K562 (cell line): ENCODE data around the gene FES. TPM values are rescaled to one million over a fixed set of nuclear protein-coding genes. Genes with fewer than 3 reads are reported as not detected.

ENCODE experiments used
- ATAC-seq: fragments of 200-7000 bp; cut with Tn5 transposase; 3 replicates; pipeline ENCODE4 v1.9.1; 2020; ENCODE audit warnings: moderate library complexity
- BruUV-seq: library from RNA; stranded (reverse); fragments of 400-500 nt; replicated peaks from 2 replicates; lab custom pipeline; 2021; lab: Mats Ljungman, UMichigan
- CTCF ChIA-PET: fragments of 300-600 bp; formaldehyde crosslinking; extraction: SDS; loops from one replicate; lab custom pipeline; 2021; ENCODE audit warnings: low intra/inter-chr PET ratio; lab: Yijun Ruan, JAX
- POLR2A ChIA-PET: fragments of 300-600, 350-650 bp; sonication (Branson Sonifier 250); formaldehyde crosslinking; extraction: SDS; loops from one replicate; lab custom pipeline; 2021; ENCODE audit warnings: antibody characterized with exemption, inconsistent platforms; lab: Yijun Ruan, JAX
- DNase-seq, 4 experiments: peaks; one replicate each; pipeline versions ENCODE4 v3.0.0 to v3.0.0-alpha.2; 2011 to 2018; ENCODE audit warnings: low spot score in 3 of 4, mixed read lengths in 3 of 4; ENCODE audit errors: extremely low read depth in 1 of 4
- FAIRE-seq: peaks from 2 replicates; lab custom pipeline; 2011; peaks lifted over from hg19 to GRCh38; lab: Jason Lieb, UNC
- H2AFZ ChIP-seq: 2 replicates; pipeline ENCODE4 v1.6.0; 2011; ENCODE audit warnings: low read depth, low read length, control low read depth, inconsistent platforms
- H3K27ac ChIP-seq: fragments of 200-600 bp; 3 replicates; pipeline ENCODE4 v1.8.0; 2011; ENCODE audit warnings: low read depth, mild to moderate bottlenecking, control low read depth, inconsistent platforms, low read length, moderate library complexity, mixed read lengths; ENCODE audit errors: extremely low read depth
- H3K27me3 ChIP-seq, 2 experiments: fragments of 300-600 bp in 1 of 2; 2 replicates in 1 of 2; 3 replicates in 1 of 2; pipeline versions ENCODE4 v1.6.0 to v1.8.0; 2011; ENCODE audit warnings: inconsistent platforms in 2 of 2, low read length in 2 of 2, mild to moderate bottlenecking in 1 of 2, mixed read lengths in 1 of 2, moderate library complexity in 1 of 2; ENCODE audit not compliant: control insufficient read depth in 2 of 2, insufficient read depth in 2 of 2
- H3K36me3 ChIP-seq: fragments of 300-600 bp; 3 replicates; pipeline ENCODE4 v1.8.0; 2011; ENCODE audit warnings: mild to moderate bottlenecking, low read length, inconsistent platforms; ENCODE audit not compliant: control insufficient read depth, insufficient read depth
- H3K4me1 ChIP-seq, 2 experiments: fragments of 200-600 bp in 1 of 2; replicated peaks in 1 of 2; 2 replicates in 1 of 2; 3 replicates in 1 of 2; pipeline versions ENCODE4 v1.5.1 to v1.8.0; 2011; ENCODE audit warnings: inconsistent platforms in 2 of 2, low read length in 2 of 2, mild to moderate bottlenecking in 1 of 2, mixed read lengths in 1 of 2, moderate library complexity in 1 of 2; ENCODE audit not compliant: control insufficient read depth in 2 of 2, insufficient read depth in 2 of 2
- H3K4me2 ChIP-seq: 2 replicates; pipeline ENCODE4 v1.6.1; 2011; ENCODE audit warnings: low read length, control low read depth, inconsistent platforms, mixed read lengths; ENCODE audit not compliant: insufficient read depth
- H3K4me3 ChIP-seq: fragments of 200-600 bp; sonication (generic), shearing (Covaris generic); 2 replicates; pipeline ENCODE4 v1.5.1; 2016; ENCODE audit warnings: control low read depth, inconsistent platforms
- H3K79me2 ChIP-seq: fragments of 200-600 bp; 3 replicates; pipeline ENCODE4 v1.8.0; 2011; ENCODE audit warnings: low read length, inconsistent platforms; ENCODE audit not compliant: control insufficient read depth, insufficient read depth
- H3K9ac ChIP-seq, 2 experiments: 2 replicates each; pipeline versions ENCODE4 v1.6.0 to v1.6.1; 2011; ENCODE audit warnings: low read depth in 2 of 2, low read length in 2 of 2, control low read depth in 1 of 2, inconsistent platforms in 1 of 2, mild to moderate bottlenecking in 1 of 2, mixed read lengths in 1 of 2; ENCODE audit not compliant: insufficient read depth in 1 of 2
- H3K9me1 ChIP-seq: one replicate; pipeline ENCODE4 v1.6.0; 2011; ENCODE audit warnings: inconsistent platforms, mild to moderate bottlenecking, low read length, moderate library complexity; ENCODE audit not compliant: control insufficient read depth, insufficient read depth
- H3K9me3 ChIP-seq: replicated peaks from 2 replicates; pipeline ENCODE4 v1.5.1; 2011; ENCODE audit warnings: low read depth, low read length, inconsistent platforms; ENCODE audit not compliant: control insufficient read depth, insufficient read depth
- H4K20me1 ChIP-seq: replicated peaks from 2 replicates; pipeline ENCODE4 v1.6.1; 2011; ENCODE audit warnings: low read length, inconsistent platforms, mixed read lengths; ENCODE audit not compliant: control insufficient read depth, insufficient read depth
- FOSL1 ChIP-seq: fragments of 200-800 bp; sonication (Bioruptor generic); conservative IDR thresholded peaks from 2 replicates; pipeline ENCODE4 v1.6.1; 2016; ENCODE audit warnings: missing genetic modification characterization, missing compliant biosample characterization
- L3MBTL2 ChIP-seq: fragments of 450-650 bp; IDR thresholded peaks from 2 replicates; pipeline ENCODE4 v1.6.1; 2016; ENCODE audit warnings: mild to moderate bottlenecking, moderate library complexity
- NR2F6 ChIP-seq: fragments of 450-650 bp; formaldehyde crosslinking; IDR thresholded peaks from 2 replicates; pipeline ENCODE4 v1.4.0; 2020; ENCODE audit warnings: mild to moderate bottlenecking
- NRF1 ChIP-seq, 2 experiments: fragments of 450-650 bp; IDR thresholded peaks in 1 of 2; conservative IDR thresholded peaks in 1 of 2; 2 replicates each; pipeline ENCODE4 v1.6.1; 2014; ENCODE audit warnings: mild to moderate bottlenecking in 2 of 2
- PKNOX1 ChIP-seq: fragments of 450-650 bp; IDR thresholded peaks from 2 replicates; pipeline ENCODE4 v1.6.1; 2016
- PML ChIP-seq: IDR thresholded peaks from 2 replicates; pipeline ENCODE4 v1.6.1; 2012; ENCODE audit warnings: low read length, inconsistent platforms
- SUPT5H ChIP-seq: fragments of 450-650 bp; IDR thresholded peaks from 2 replicates; pipeline ENCODE4 v1.6.1; 2016
- ZNF12 ChIP-seq: sonication (generic); formaldehyde crosslinking; IDR thresholded peaks from 2 replicates; pipeline ENCODE4 v1.4.0; 2020; ENCODE audit warnings: mild to moderate bottlenecking, missing genetic modification reagents
- ZNF165 ChIP-seq: fragments of 250-450 bp; sonication (Bioruptor Pico); IDR thresholded peaks from 2 replicates; pipeline ENCODE4 v1.4.0; 2020; ENCODE audit warnings: borderline replicate concordance
- WGBS: fragments of 100-300 bp; shearing (Covaris generic); methylation state at CpG from one replicate; pipeline ENCODE4 v1.1.6; 2016; ENCODE audit warnings: low coverage, mixed read lengths; ENCODE audit not compliant: insufficient coverage; ENCODE audit errors: missing lambda C conversion rate; 5-methylcytosine and 5-hydroxymethylcytosine counted together
- in situ Hi-C: fragments of 300-500 bp; cut with MboI; formaldehyde crosslinking; loops from 4 replicates; pipeline ENCODE4 v1.15.0; 2018; ENCODE audit warnings: inconsistent platforms, mixed read lengths
- intact Hi-C: fragments of 100-400 bp; cut with micrococcal nuclease; formaldehyde crosslinking; loops from 2 replicates; pipeline ENCODE4 v1.14.2; 2022
- polyA plus RNA-seq, 8 experiments: library from polyadenylated mRNA; depleted of rRNA in 4 of 8; stranded (reverse) in 5 of 8; unstranded in 3 of 8; fragments of >200 nt; fragmentation: Nextera tagmentation in 2 of 8; fragmentation: Illumina TruSeq in 1 of 8; extraction: Ambion mirVana in 2 of 8; extraction: Trizol in 1 of 8; gene quantifications; 2 replicates each; pipeline versions ENCODE4 v1.2.1 to v1.2.3, GENCODE V29; 2011 to 2014; ENCODE audit warnings: inconsistent platforms in 1 of 8, missing spikeins in 1 of 8
- total RNA-seq, 7 experiments: library from RNA; depleted of rRNA in 6 of 7; stranded (reverse); fragments of >200 nt in 6 of 7; fragmentation: Illumina TruSeq in 2 of 7; extraction: Trizol in 2 of 7; gene quantifications; 2 replicates each; pipeline versions ENCODE4 v1.2.1 to v1.2.3, GENCODE V29; 2011 to 2021; ENCODE audit warnings: low replicate concordance in 1 of 7
- TF ChIP-seq, protein P1 (sequence below), 3 experiments: IDR thresholded peaks in 2 of 3; conservative IDR thresholded peaks in 1 of 3; 2 replicates each; pipeline ENCODE4 v1.5.1; 2011 to 2012; ENCODE audit warnings: low read length in 3 of 3, mild to moderate bottlenecking in 3 of 3, control low read depth in 2 of 3, improper control_type of control experiment in 1 of 3, inconsistent platforms in 1 of 3, low read depth in 1 of 3, mixed read lengths in 1 of 3, moderate library complexity in 1 of 3; ENCODE audit not compliant: insufficient read depth in 2 of 3
- TF ChIP-seq, protein P2 (sequence below): fragments of 450-650 bp; IDR thresholded peaks from 2 replicates; pipeline ENCODE4 v1.6.1; 2016; ENCODE audit warnings: mild to moderate bottlenecking
- TF ChIP-seq, protein P3 (sequence below): sonication (generic); formaldehyde crosslinking; IDR thresholded peaks from 2 replicates; pipeline ENCODE4 v1.9.0; 2022; ENCODE audit warnings: mild to moderate bottlenecking, missing genetic modification reagents
- TF ChIP-seq, protein P4 (sequence below): sonication (generic); formaldehyde crosslinking; IDR thresholded peaks from 2 replicates; pipeline ENCODE4 v1.8.1; 2023; ENCODE audit warnings: mild to moderate bottlenecking, missing genetic modification reagents

FES gene
- total and polyA plus RNA-seq, 9 of the 15 experiments (the other 6 are each of a cell fraction or from before 2014, with no cell fraction given), result 0.38 to 2.6 (median 0.82) TPM

DNA sequence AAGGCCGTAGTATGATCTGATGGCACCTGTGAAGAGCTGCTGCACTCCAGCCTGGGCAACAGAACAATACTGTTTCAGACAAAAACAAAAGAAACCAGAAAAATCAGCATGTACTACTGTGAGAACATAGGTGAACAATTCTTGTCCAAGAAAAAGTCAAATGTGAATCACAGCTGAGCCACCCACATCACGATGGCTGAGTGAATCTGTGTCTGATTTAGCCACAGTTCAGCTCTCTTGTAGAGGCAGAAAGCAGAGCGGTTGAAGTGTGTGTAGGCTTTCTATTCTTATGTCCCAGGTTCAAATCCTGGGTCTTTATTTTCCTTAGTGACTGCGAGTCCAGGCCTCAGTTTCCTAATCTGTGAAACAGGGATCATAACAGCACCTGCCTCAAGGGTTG is 20.3 kb upstream of the FES start (continued):
- TF ChIP-seq ZNF12 (CRISPR knock-in tag) (no peak), NR2F6 (no peak), SUPT5H (no peak), ZNF165 (no peak)

DNA sequence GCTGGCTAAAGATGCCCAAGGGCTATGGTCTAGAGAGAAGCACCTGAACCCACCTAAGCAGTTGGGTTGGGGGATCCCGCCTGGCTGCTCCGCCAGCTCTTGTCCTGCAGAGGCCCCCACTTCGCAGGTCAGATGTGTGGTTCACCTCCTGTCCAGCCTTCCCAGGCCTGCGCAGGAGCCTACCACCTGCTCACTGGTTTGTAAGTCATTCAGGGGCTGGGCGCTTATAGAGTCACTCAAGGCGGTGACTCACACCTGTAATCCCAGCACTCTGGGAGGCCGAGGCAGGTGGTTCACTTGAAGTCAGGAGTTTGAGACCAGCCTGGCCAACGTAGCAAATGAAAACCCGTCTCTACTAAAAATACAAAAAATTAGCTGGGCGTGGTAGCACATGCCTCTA is 19.8 kb upstream of the FES start:
- no peak overlapping the region for H3K4me3 ChIP-seq
- TF ChIP-seq, protein P1, sequence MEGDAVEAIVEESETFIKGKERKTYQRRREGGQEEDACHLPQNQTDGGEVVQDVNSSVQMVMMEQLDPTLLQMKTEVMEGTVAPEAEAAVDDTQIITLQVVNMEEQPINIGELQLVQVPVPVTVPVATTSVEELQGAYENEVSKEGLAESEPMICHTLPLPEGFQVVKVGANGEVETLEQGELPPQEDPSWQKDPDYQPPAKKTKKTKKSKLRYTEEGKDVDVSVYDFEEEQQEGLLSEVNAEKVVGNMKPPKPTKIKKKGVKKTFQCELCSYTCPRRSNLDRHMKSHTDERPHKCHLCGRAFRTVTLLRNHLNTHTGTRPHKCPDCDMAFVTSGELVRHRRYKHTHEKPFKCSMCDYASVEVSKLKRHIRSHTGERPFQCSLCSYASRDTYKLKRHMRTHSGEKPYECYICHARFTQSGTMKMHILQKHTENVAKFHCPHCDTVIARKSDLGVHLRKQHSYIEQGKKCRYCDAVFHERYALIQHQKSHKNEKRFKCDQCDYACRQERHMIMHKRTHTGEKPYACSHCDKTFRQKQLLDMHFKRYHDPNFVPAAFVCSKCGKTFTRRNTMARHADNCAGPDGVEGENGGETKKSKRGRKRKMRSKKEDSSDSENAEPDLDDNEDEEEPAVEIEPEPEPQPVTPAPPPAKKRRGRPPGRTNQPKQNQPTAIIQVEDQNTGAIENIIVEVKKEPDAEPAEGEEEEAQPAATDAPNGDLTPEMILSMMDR (IDR thresholded peaks at IDR 0.05 in 2 of 3, conservative IDR thresholded peaks at IDR 0.05 in 1 of 3; ENCODE audit: insufficient read depth in 2 of 3, low read depth in 1 of 3, low read length in 3 of 3), result 0 out of 6 replicates have a peak, but pooled peaks of 1 of the 3 experiments have one; percentile 17
- TF ChIP-seq, protein P2, sequence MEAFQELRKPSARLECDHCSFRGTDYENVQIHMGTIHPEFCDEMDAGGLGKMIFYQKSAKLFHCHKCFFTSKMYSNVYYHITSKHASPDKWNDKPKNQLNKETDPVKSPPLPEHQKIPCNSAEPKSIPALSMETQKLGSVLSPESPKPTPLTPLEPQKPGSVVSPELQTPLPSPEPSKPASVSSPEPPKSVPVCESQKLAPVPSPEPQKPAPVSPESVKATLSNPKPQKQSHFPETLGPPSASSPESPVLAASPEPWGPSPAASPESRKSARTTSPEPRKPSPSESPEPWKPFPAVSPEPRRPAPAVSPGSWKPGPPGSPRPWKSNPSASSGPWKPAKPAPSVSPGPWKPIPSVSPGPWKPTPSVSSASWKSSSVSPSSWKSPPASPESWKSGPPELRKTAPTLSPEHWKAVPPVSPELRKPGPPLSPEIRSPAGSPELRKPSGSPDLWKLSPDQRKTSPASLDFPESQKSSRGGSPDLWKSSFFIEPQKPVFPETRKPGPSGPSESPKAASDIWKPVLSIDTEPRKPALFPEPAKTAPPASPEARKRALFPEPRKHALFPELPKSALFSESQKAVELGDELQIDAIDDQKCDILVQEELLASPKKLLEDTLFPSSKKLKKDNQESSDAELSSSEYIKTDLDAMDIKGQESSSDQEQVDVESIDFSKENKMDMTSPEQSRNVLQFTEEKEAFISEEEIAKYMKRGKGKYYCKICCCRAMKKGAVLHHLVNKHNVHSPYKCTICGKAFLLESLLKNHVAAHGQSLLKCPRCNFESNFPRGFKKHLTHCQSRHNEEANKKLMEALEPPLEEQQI, result no peak
- TF ChIP-seq FOSL1 (tag) (peak; percentile 61), L3MBTL2 (peak; percentile 80), PML (no peak), NRF1 (conservative IDR thresholded peaks at IDR 0.05 in 1 of 2, IDR thresholded peaks at IDR 0.05 in 1 of 2) (peak; percentile 74 to 78), PKNOX1 (peak; percentile 81)
- TF ChIP-seq, protein P3, sequence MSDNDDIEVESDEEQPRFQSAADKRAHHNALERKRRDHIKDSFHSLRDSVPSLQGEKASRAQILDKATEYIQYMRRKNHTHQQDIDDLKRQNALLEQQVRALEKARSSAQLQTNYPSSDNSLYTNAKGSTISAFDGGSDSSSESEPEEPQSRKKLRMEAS (CRISPR knock-in tag), result peak; percentile 58
- TF ChIP-seq, protein P4, sequence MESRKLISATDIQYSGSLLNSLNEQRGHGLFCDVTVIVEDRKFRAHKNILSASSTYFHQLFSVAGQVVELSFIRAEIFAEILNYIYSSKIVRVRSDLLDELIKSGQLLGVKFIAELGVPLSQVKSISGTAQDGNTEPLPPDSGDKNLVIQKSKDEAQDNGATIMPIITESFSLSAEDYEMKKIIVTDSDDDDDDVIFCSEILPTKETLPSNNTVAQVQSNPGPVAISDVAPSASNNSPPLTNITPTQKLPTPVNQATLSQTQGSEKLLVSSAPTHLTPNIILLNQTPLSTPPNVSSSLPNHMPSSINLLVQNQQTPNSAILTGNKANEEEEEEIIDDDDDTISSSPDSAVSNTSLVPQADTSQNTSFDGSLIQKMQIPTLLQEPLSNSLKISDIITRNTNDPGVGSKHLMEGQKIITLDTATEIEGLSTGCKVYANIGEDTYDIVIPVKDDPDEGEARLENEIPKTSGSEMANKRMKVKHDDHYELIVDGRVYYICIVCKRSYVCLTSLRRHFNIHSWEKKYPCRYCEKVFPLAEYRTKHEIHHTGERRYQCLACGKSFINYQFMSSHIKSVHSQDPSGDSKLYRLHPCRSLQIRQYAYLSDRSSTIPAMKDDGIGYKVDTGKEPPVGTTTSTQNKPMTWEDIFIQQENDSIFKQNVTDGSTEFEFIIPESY (CRISPR knock-in tag), result peak; percentile 95

More for the DNA sequence above, 19.8 kb upstream of the FES start:
- Histone ChIP-seq H3K27me3 (no peaks in the 10 kb centered on the region; a peak in 1 of 5 replicates), H3K9me1 (no peaks in the 10 kb centered on the region), H3K9ac (no peak overlapping the region), H4K20me1 (no peaks in the 10 kb centered on the region), H3K4me2 (no peak overlapping the region), H3K27ac (no peak overlapping the region), H3K4me1 (peaks cover 44 to 49% of the 10 kb centered on the region in 2 experiments), H3K79me2 (no peaks in the 10 kb centered on the region), H2AFZ (no peak overlapping the region), H3K9me3 (no peaks in the 10 kb centered on the region), H3K36me3 (no peaks in the 10 kb centered on the region)
- in situ Hi-C loops, result no loop called here
- no TSS peak for BruUV-seq
- ATAC-seq (peak; percentile 29), DNase-seq (peak in 3 of 4 experiments; percentile 24 to 58 (median 43)), FAIRE-seq (no peak)
- intact Hi-C loops, result no loop called here
- ChIA-PET CTCF (no interaction called here), POLR2A (interaction anchor here (0.6 to 1.7 kb wide), 4 partner anchors 10 to 146 kb away, joined by 3 to 4 read pairs (median 4); no protein-coding TSS in a partner anchor)
- 62% methylated on average over 9 of the region's 10 CpGs for WGBS
